A549 (cell line): ENCODE measurements around the gene RSPH9.

Source experiments
- ESRRA ChIP-seq: fragments of 150-350 bp; IDR thresholded peaks from 2 replicates; pipeline ENCODE4 v1.6.1; 2014; ENCODE audit warnings: mild to moderate bottlenecking, low read length, borderline replicate concordance
- GATA3 ChIP-seq: IDR thresholded peaks from 2 replicates; pipeline ENCODE4 v1.6.1; 2012; ENCODE audit warnings: borderline replicate concordance
- HDAC2 ChIP-seq: fragments of 200-600 bp; sonication (generic); IDR thresholded peaks from 2 replicates; pipeline ENCODE4 v1.6.1; 2016
- MAFK ChIP-seq: fragments of 450-650 bp; IDR thresholded peaks from 2 replicates; pipeline ENCODE4 v1.6.1; 2014; ENCODE audit not compliant: partially characterized antibody
- POLR2A ChIP-seq: IDR thresholded peaks from 2 replicates; pipeline ENCODE4 v1.6.1; 2012; ENCODE audit warnings: mild to moderate bottlenecking, low read length
- RAD21 ChIP-seq, 2 experiments: fragments of >200 bp in 1 of 2; sonication (Bioruptor Twin) in 1 of 2; formaldehyde crosslinking in 1 of 2; IDR thresholded peaks in 1 of 2; conservative IDR thresholded peaks in 1 of 2; 2 replicates in 1 of 2; 3 replicates in 1 of 2; pipeline ENCODE4 v1.6.1; 2012 to 2018; ENCODE audit warnings: inconsistent platforms in 1 of 2
- ZNF302 ChIP-seq: fragments of 250-450 bp; sonication (Bioruptor Pico); IDR thresholded peaks from 2 replicates; pipeline ENCODE4 v1.9.0; 2021; ENCODE audit warnings: inconsistent platforms, mild to moderate bottlenecking, moderate library complexity
- TF ChIP-seq, protein P1 (sequence below): fragments of 450-650 bp; IDR thresholded peaks from 2 replicates; pipeline ENCODE4 v1.6.1; 2014; ENCODE audit warnings: antibody characterized with exemption
- TF ChIP-seq, protein P2 (sequence below): fragments of >200 bp; sonication (Bioruptor Twin); formaldehyde crosslinking; IDR thresholded peaks from 3 replicates; pipeline ENCODE4 v1.5.1; 2016

DNA sequence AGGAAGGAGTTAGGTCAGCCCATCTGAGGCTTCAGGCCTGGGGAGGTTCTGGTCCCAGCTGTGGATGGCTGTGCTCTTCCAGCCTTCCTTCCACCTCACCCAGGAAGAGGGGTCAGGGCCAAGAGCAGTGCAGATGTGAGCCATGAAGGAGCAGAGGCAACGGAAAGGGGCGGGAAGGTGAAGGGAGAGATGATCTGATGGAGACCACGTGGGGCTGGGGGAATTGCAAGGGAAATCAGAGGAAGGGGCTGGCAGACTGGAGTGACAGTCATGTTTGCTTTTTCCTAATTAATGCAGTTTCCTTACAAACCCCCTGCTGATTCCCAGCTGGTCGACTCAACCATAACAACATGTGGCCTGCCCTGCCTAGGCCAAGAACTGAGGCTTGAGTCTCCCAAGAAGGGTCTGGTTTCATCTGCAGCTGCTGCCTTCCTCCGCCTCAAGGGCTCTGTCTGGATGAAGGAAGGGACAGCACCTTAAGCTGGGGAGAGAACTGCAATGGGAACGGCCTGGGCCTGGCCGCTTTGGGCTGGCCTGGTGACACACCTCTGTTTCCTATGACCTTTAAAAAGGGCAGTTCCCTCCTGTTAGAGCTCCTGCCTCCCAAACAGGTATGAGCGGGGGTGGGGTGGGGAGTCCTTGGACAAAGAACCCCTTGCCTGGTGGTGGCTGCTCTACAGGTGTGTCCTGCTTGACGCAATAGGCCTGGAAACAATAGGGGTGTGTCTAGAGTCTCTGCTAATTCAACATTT, 50.6 kb downstream of the RSPH9 start:
- TF ChIP-seq RAD21 (conservative IDR thresholded peaks at IDR 0.05 in 1 of 2, IDR thresholded peaks at IDR 0.05 in 1 of 2) (no peak), GATA3 (no peak), HDAC2 (no peak), ZNF302 (CRISPR knock-in tag) (no peak), POLR2A (no peak), ESRRA (no peak), MAFK (no peak)
- TF ChIP-seq, protein P1, sequence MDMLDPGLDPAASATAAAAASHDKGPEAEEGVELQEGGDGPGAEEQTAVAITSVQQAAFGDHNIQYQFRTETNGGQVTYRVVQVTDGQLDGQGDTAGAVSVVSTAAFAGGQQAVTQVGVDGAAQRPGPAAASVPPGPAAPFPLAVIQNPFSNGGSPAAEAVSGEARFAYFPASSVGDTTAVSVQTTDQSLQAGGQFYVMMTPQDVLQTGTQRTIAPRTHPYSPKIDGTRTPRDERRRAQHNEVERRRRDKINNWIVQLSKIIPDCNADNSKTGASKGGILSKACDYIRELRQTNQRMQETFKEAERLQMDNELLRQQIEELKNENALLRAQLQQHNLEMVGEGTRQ: no peak
- TF ChIP-seq, protein P2, sequence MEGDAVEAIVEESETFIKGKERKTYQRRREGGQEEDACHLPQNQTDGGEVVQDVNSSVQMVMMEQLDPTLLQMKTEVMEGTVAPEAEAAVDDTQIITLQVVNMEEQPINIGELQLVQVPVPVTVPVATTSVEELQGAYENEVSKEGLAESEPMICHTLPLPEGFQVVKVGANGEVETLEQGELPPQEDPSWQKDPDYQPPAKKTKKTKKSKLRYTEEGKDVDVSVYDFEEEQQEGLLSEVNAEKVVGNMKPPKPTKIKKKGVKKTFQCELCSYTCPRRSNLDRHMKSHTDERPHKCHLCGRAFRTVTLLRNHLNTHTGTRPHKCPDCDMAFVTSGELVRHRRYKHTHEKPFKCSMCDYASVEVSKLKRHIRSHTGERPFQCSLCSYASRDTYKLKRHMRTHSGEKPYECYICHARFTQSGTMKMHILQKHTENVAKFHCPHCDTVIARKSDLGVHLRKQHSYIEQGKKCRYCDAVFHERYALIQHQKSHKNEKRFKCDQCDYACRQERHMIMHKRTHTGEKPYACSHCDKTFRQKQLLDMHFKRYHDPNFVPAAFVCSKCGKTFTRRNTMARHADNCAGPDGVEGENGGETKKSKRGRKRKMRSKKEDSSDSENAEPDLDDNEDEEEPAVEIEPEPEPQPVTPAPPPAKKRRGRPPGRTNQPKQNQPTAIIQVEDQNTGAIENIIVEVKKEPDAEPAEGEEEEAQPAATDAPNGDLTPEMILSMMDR: no peak
